ENCODE results near the gene TWIST2.

- TF ChIP-seq CTCF (conservative IDR thresholded peaks at IDR 0.05; ENCODE audit: low read depth, low read length) = no peak
- no peak for TF ChIP-seq EZH2 (IDR thresholded peaks at IDR 0.05; ENCODE audit: borderline replicate concordance, low read depth, low read length, poor library complexity, severe bottlenecking)
Observed at GRCh38 chr2:238820197-238820596, 27.7 kb upstream of the TWIST2 start.
